B cell (primary cell): ENCODE results near the gene MROH2A. TPM values are rescaled to one million over a fixed set of nuclear protein-coding genes. Genes with fewer than 3 reads are reported as not detected.

Source experiments
- ATAC-seq: fragments of 200-7000 bp; cut with Tn5 transposase; one replicate; pipeline ENCODE4 v1.10.0; 2021; ENCODE audit warnings: low read depth, mild to moderate bottlenecking, moderate number of reproducible peaks, moderate library complexity
- CTCF ChIA-PET: fragments of 350-600 bp; sonication (Branson Sonifier 250); formaldehyde crosslinking; loops from one replicate; lab custom pipeline; 2021; ENCODE audit warnings: antibody characterized with exemption, inconsistent platforms; lab: Charles Lee
- POLR2A ChIA-PET: fragments of 350-600 bp; sonication (Branson Sonifier 250); formaldehyde crosslinking; loops from one replicate; lab custom pipeline; 2021; ENCODE audit warnings: antibody characterized with exemption; lab: Charles Lee
- DNase-seq: peaks from one replicate; pipeline ENCODE4 v3.0.0; 2013
- H2AFZ ChIP-seq: 2 replicates; pipeline ENCODE4 v1.6.1; 2012; ENCODE audit warnings: mild to moderate bottlenecking, low read depth, low read length; ENCODE audit not compliant: insufficient read depth, poor library complexity, severe bottlenecking
- H3K27ac ChIP-seq, 2 donors: 1 replicate in 1 of 2; 2 replicates in 1 of 2; pipeline ENCODE4 v1.5.1; 2012 to 2013; ENCODE audit warnings: low read length in 2 of 2, mild to moderate bottlenecking in 2 of 2, moderate library complexity in 1 of 2
- H3K27me3 ChIP-seq, 4 experiments: fragments of 200-600 bp in 1 of 4; sonication (generic) in 1 of 4; replicated peaks in 1 of 4; 1 replicate in 2 of 4; 2 replicates in 2 of 4; pipeline versions ENCODE4 v1.6.1 to v1.7.0; 2013 to 2016; ENCODE audit warnings: low read length in 3 of 4, mild to moderate bottlenecking in 2 of 4, mixed read lengths in 1 of 4, moderate library complexity in 1 of 4; ENCODE audit not compliant: insufficient read depth in 4 of 4, control insufficient read depth in 3 of 4; ENCODE audit errors: control extremely low read depth in 1 of 4
- H3K36me3 ChIP-seq, 2 experiments: replicated peaks in 1 of 2; 1 replicate in 1 of 2; 2 replicates in 1 of 2; pipeline versions ENCODE4 v1.6.1 to v1.7.1; 2013; ENCODE audit warnings: low read length in 1 of 2; ENCODE audit not compliant: insufficient read depth in 2 of 2, control insufficient read depth in 1 of 2; ENCODE audit errors: control extremely low read depth in 1 of 2, extremely low read depth in 1 of 2
- H3K4me1 ChIP-seq, 2 donors: fragments of 200-600 bp in 1 of 2; sonication (generic) in 1 of 2; 1 replicate in 1 of 2; 2 replicates in 1 of 2; pipeline versions ENCODE4 v1.5.1 to v1.6.1; 2013 to 2017; ENCODE audit warnings: low read length in 2 of 2; ENCODE audit not compliant: control insufficient read depth in 2 of 2, insufficient read depth in 2 of 2
- H3K4me2 ChIP-seq: replicated peaks from 2 replicates; pipeline ENCODE3; 2012; ENCODE audit warnings: mild to moderate bottlenecking, low read depth, low read length; ENCODE audit not compliant: poor library complexity, severe bottlenecking
- H3K4me3 ChIP-seq, 5 experiments: fragments of 200-600 bp in 1 of 5; sonication (generic) in 1 of 5; 1 replicate in 3 of 5; 2 replicates in 2 of 5; pipeline versions ENCODE4 v1.5.1 to v1.7.0; 2011 to 2016; ENCODE audit warnings: low read length in 4 of 5, mild to moderate bottlenecking in 4 of 5, low read depth in 2 of 5, control low read depth in 1 of 5, moderate library complexity in 1 of 5; ENCODE audit not compliant: insufficient read depth in 1 of 5; ENCODE audit errors: control extremely low read depth in 1 of 5, extremely low read depth in 1 of 5
- H3K79me2 ChIP-seq: fragments of 200-600 bp; sonication (generic); one replicate; pipeline ENCODE4 v1.6.0; 2016; ENCODE audit warnings: low read length; ENCODE audit not compliant: control insufficient read depth, insufficient read depth
- H3K9ac ChIP-seq: fragments of 200-600 bp; sonication (generic); 2 replicates; pipeline ENCODE4 v1.6.1; 2017; ENCODE audit warnings: mild to moderate bottlenecking, low read length, moderate library complexity
- H3K9me3 ChIP-seq, 3 donors: one replicate each; pipeline versions ENCODE4 v1.6.1 to v1.7.1; 2013; ENCODE audit warnings: low read length in 2 of 3; ENCODE audit not compliant: control insufficient read depth in 2 of 3, insufficient read depth in 1 of 3; ENCODE audit errors: control extremely low read depth in 1 of 3
- H4K20me1 ChIP-seq: 2 replicates; pipeline ENCODE4 v1.6.0; 2012; ENCODE audit warnings: mild to moderate bottlenecking, low read length; ENCODE audit not compliant: insufficient read depth, control insufficient read depth, poor library complexity, severe bottlenecking
- H3K27ac Mint-ChIP-seq: one replicate; pipeline ENCODE4 v1.8.0; 2021; ENCODE audit warnings: mixed read lengths
- H3K27me3 Mint-ChIP-seq: one replicate; pipeline ENCODE4 v1.8.0; 2021; ENCODE audit warnings: mixed read lengths
- H3K4me1 Mint-ChIP-seq: one replicate; pipeline ENCODE4 v1.8.0; 2021; ENCODE audit warnings: mixed read lengths
- H3K4me3 Mint-ChIP-seq: one replicate; pipeline ENCODE4 v1.8.0; 2021; ENCODE audit warnings: mixed read lengths
- H3K9me3 Mint-ChIP-seq: one replicate; pipeline ENCODE4 v1.8.0; 2022; ENCODE audit warnings: mixed read lengths; ENCODE audit not compliant: insufficient read depth
- CTCF ChIP-seq: fragments of 200-600 bp; IDR thresholded peaks from one replicate; pipeline ENCODE4 v1.8.0; 2022; ENCODE audit warnings: antibody characterized with exemption, mild to moderate bottlenecking
- EZH2 ChIP-seq: IDR thresholded peaks from 2 replicates; pipeline ENCODE4 v1.6.1; 2012; ENCODE audit warnings: borderline replicate concordance, low read depth, mild to moderate bottlenecking, moderate library complexity, low read length; ENCODE audit not compliant: insufficient read depth, poor library complexity, severe bottlenecking
- WGBS: methylation state at CpG from one replicate; pipeline ENCODE4 v1.1.5; 2013; ENCODE audit warnings: missing lambda C conversion rate; ENCODE audit not compliant: insufficient coverage; 5-methylcytosine and 5-hydroxymethylcytosine counted together
- intact Hi-C: fragments of 100-400 bp; cut with micrococcal nuclease; formaldehyde crosslinking; loops from one replicate; pipeline ENCODE4 v1.10.0; 2022
- polyA plus RNA-seq: library from polyadenylated mRNA; depleted of rRNA; stranded (reverse); fragments of >200 nt; gene quantifications from 2 replicates; pipeline ENCODE4 v1.2.3, GENCODE V29; 2012
- total RNA-seq, 2 donors: library from RNA; stranded (reverse); fragments of 120-200 nt in 1 of 2; gene quantifications; 1 replicate in 1 of 2; 2 replicates in 1 of 2; pipeline versions ENCODE4 v1.2.3 to v1.2.4, GENCODE V29; 2013 to 2022

Gene MROH2A
- total and polyA plus RNA-seq, 2 donors (not counting 1 experiment from before 2014, with no cell fraction given): not detected

DNA sequence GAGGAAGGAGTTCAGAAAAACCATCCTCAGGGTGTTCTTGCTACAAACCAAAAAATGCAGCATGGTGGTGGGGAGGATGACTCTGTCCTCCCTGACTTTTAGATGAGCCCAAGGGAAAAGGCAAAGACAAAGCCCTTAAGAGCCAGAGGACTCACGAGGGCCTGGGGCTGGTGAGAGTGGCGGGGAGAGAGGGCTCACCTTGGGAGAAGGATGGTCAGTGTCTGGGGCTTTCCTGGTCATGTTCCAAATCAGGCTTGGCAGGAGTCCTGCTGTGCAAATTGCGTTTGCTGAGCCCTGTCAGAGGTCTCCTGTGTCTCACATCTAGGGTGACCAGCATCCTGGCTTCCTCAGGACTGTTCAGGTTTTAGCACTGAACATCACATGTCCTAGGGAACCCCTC is 13.4 kb upstream of the MROH2A start:
- no peak overlapping the region for H3K9ac ChIP-seq
- intact Hi-C loops: no loop called here
- H3K79me2 ChIP-seq: no peaks in the 10 kb centered on the region
- CTCF ChIA-PET: no interaction called here
- H3K27ac Mint-ChIP-seq: no peak overlapping the region
- no peaks in the 10 kb centered on the region for H3K36me3 ChIP-seq
- H3K4me3 Mint-ChIP-seq: no peak overlapping the region
- peaks cover 50% of the 10 kb centered on the region for H3K27me3 Mint-ChIP-seq
- H3K9me3 ChIP-seq: no peaks in the 10 kb centered on the region
- H3K4me2 ChIP-seq: no peak overlapping the region
- H3K4me3 ChIP-seq: no peak overlapping the region
- TF ChIP-seq EZH2 (no peak), CTCF (no peak)
- no peak for ATAC-seq
- H3K27me3 ChIP-seq: peaks cover 0 to 4% (median 0%) of the 10 kb centered on the region in 4 experiments
- POLR2A ChIA-PET: no interaction called here
- no peak for DNase-seq
- no peaks in the 10 kb centered on the region for H4K20me1 ChIP-seq
- peaks cover 2% of the 10 kb centered on the region for H3K9me3 Mint-ChIP-seq
- H2AFZ ChIP-seq: no peak overlapping the region
- H3K27ac ChIP-seq: no peak overlapping the region
- H3K4me1 ChIP-seq: no peaks in the 10 kb centered on the region
- 63% methylated on average over 3 of the region's 3 CpGs for WGBS
- H3K4me1 Mint-ChIP-seq: no peaks in the 10 kb centered on the region

DNA sequence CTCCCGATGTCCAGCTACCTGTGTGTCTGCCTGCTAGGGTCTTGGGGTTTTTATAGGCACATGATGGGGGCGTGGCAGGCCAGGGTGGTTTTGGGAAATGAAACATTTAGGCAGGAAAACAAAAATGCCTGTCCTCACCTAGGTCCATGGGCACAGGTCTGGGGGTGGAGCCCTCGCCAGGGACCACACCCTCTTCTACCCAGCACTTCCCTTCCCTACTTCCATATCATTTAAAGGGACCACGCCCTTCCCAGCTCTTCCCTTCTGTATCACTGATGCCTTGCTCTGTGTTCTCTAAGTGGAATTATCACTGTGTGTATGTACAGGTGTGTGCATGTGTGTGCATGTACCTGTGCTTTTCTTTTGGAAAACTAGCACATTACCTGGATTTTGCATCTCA is 11.7 kb upstream of the MROH2A start:
- 88% methylated on average over 2 of the region's 4 CpGs for WGBS
- Histone ChIP-seq H2AFZ (no peak overlapping the region), H4K20me1 (no peaks in the 10 kb centered on the region), H3K9ac (no peak overlapping the region), H3K4me3 (no peak overlapping the region), H3K36me3 (no peaks in the 10 kb centered on the region), H3K9me3 (no peaks in the 10 kb centered on the region), H3K4me1 (no peaks in the 10 kb centered on the region), H3K27ac (no peak overlapping the region), H3K27me3 (peaks cover 0 to 4% (median 0%) of the 10 kb centered on the region in 4 experiments), H3K4me2 (no peak overlapping the region), H3K79me2 (no peaks in the 10 kb centered on the region)
- peaks cover 2% of the 10 kb centered on the region for H3K9me3 Mint-ChIP-seq
- no peak overlapping the region for H3K27ac Mint-ChIP-seq
- intact Hi-C loops: no loop called here
- no peak overlapping the region for H3K4me3 Mint-ChIP-seq
- ChIA-PET POLR2A (no interaction called here), CTCF (no interaction called here)
- ATAC-seq (no peak), DNase-seq (no peak)
- H3K27me3 Mint-ChIP-seq: peaks cover 50% of the 10 kb centered on the region
- H3K4me1 Mint-ChIP-seq: no peaks in the 10 kb centered on the region
- TF ChIP-seq EZH2 (no peak), CTCF (no peak)
